Testis (tissue), 2 donors: Measurements from ENCODE around the gene CLEC14A.

Experiments
- POLR2A ChIP-seq: fragments of 450-650 bp; IDR thresholded peaks from one replicate; pipeline ENCODE4 v1.6.1; 2017; ENCODE audit warnings: antibody characterized with exemption, mild to moderate bottlenecking, moderate library complexity
- TF ChIP-seq, protein P1 (sequence below), 3 experiments: fragments of 450-650 bp in 2 of 3; fragments of 200-600 bp in 1 of 3; sonication (generic) in 1 of 3; IDR thresholded peaks; one replicate each; pipeline ENCODE4 v1.5.1; 2016 to 2019; ENCODE audit warnings: antibody characterized with exemption in 3 of 3, mild to moderate bottlenecking in 2 of 3, moderate library complexity in 1 of 3

DNA sequence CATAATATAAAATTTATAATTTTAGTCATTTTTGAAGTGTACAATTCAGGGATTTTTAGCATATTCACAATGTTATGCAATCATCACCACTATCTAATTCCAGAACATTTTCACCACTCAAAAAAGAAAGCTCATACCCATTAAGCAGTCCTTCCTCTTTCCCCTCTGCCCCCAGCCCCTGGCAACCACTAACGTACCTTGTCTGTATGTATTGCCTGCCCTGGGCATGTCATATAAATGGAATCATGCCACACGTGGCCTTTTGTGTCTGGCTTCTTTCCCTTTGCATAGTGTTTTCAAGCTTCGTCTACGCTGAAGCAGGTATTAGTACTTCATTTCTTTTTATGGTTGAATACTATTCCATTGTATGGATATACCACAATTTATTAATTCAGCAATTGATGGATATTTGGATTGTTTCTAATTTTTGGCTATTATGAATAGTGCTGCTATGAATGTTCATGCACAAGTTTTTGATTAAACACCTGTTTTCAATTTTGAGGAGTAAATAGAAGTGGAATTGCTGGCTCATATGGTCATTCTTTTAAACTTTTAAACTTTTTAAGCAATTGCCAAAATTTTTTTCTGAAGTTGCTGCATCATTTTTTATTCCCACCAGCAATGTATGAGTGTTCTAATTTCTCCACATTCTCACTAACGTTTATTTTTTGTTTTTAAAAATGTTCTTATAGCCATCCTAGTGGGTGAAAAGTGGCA is 49.8 kb downstream of the CLEC14A start:
- TF ChIP-seq, protein P1, sequence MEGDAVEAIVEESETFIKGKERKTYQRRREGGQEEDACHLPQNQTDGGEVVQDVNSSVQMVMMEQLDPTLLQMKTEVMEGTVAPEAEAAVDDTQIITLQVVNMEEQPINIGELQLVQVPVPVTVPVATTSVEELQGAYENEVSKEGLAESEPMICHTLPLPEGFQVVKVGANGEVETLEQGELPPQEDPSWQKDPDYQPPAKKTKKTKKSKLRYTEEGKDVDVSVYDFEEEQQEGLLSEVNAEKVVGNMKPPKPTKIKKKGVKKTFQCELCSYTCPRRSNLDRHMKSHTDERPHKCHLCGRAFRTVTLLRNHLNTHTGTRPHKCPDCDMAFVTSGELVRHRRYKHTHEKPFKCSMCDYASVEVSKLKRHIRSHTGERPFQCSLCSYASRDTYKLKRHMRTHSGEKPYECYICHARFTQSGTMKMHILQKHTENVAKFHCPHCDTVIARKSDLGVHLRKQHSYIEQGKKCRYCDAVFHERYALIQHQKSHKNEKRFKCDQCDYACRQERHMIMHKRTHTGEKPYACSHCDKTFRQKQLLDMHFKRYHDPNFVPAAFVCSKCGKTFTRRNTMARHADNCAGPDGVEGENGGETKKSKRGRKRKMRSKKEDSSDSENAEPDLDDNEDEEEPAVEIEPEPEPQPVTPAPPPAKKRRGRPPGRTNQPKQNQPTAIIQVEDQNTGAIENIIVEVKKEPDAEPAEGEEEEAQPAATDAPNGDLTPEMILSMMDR (IDR thresholded peaks at IDR 0.05), result no peak
- no peak for TF ChIP-seq POLR2A
